ENCODE data around the gene CPEB1. TPM values are rescaled to one million over a fixed set of nuclear protein-coding genes. Genes with fewer than 3 reads are reported as not detected.

Gene CPEB1
- total and polyA plus RNA-seq, 2 of the 13 experiments (the other 11 are each of a cell fraction or from before 2014, with no cell fraction given), result 0.03 to 0.07 TPM

- TF ChIP-seq, protein P1, sequence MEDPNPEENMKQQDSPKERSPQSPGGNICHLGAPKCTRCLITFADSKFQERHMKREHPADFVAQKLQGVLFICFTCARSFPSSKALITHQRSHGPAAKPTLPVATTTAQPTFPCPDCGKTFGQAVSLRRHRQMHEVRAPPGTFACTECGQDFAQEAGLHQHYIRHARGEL (CRISPR knock-in tag; IDR thresholded peaks at IDR 0.05), result no peak
- TF ChIP-seq NFATC3 (CRISPR knock-in tag; IDR thresholded peaks at IDR 0.05), result peak; percentile 55; the same call in 1 of the 2 replicates
- no peak for TF ChIP-seq DDIT3 (CRISPR knock-in tag; IDR thresholded peaks at IDR 0.05)
- TF ChIP-seq KLF6 (CRISPR knock-in tag; IDR thresholded peaks at IDR 0.05), result peak; percentile 88; the same call in 1 of the 2 replicates
- no peak for TF ChIP-seq ZFX (CRISPR knock-in tag; IDR thresholded peaks at IDR 0.05; ENCODE audit: low read depth)
- no peak for TF ChIP-seq ATF7 (IDR thresholded peaks at IDR 0.05)
- no peak for TF ChIP-seq ATF7 (CRISPR knock-in tag; IDR thresholded peaks at IDR 0.05)
- peak; percentile 41; the same call in 1 of the 2 replicates for TF ChIP-seq NFKBIZ (CRISPR knock-in tag; IDR thresholded peaks at IDR 0.05)
- no peak for TF ChIP-seq HNF4G (IDR thresholded peaks at IDR 0.05; ENCODE audit: borderline replicate concordance, low read depth, low read length)
- TF ChIP-seq HNF4G (CRISPR knock-in tag; IDR thresholded peaks at IDR 0.05; ENCODE audit: borderline replicate concordance, low read depth), result no peak
- TF ChIP-seq ZC3H4 (CRISPR knock-in tag; IDR thresholded peaks at IDR 0.05; ENCODE audit: borderline replicate concordance), result no peak
- TF ChIP-seq, protein P2, sequence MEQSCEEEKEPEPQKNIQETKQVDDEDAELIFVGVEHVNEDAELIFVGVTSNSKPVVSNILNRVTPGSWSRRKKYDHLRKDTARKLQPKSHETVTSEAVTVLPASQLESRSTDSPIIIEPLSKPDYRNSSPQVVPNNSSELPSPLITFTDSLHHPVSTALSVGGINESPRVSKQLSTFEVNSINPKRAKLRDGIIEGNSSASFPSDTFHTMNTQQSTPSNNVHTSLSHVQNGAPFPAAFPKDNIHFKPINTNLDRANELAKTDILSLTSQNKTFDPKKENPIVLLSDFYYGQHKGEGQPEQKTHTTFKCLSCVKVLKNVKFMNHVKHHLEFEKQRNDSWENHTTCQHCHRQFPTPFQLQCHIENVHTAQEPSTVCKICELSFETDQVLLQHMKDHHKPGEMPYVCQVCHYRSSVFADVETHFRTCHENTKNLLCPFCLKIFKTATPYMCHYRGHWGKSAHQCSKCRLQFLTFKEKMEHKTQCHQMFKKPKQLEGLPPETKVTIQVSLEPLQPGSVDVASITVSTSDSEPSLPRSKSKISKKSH (CRISPR knock-in tag; IDR thresholded peaks at IDR 0.05; ENCODE audit: borderline replicate concordance), result no peak
- TF ChIP-seq ZSCAN30 (CRISPR knock-in tag; IDR thresholded peaks at IDR 0.05), result no peak
- TF ChIP-seq, protein P3, sequence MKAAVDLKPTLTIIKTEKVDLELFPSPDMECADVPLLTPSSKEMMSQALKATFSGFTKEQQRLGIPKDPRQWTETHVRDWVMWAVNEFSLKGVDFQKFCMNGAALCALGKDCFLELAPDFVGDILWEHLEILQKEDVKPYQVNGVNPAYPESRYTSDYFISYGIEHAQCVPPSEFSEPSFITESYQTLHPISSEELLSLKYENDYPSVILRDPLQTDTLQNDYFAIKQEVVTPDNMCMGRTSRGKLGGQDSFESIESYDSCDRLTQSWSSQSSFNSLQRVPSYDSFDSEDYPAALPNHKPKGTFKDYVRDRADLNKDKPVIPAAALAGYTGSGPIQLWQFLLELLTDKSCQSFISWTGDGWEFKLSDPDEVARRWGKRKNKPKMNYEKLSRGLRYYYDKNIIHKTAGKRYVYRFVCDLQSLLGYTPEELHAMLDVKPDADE (CRISPR knock-in tag; IDR thresholded peaks at IDR 0.05), result peak; percentile 70; the same call in 1 of the 2 replicates
- no peak for TF ChIP-seq CBFB (CRISPR knock-in tag; IDR thresholded peaks at IDR 0.05)
- TF ChIP-seq SOX5 (CRISPR knock-in tag; IDR thresholded peaks at IDR 0.05; ENCODE audit: borderline replicate concordance), result peak; percentile 36; the same call in 1 of the 2 replicates
- TF ChIP-seq FOSL1 (CRISPR knock-in tag; IDR thresholded peaks at IDR 0.05; ENCODE audit: borderline replicate concordance), result peak; percentile 34; the same call in 1 of the 2 replicates
- TF ChIP-seq RBAK (CRISPR knock-in tag; IDR thresholded peaks at IDR 0.05), result no peak
- no peak for TF ChIP-seq ZNF564 (CRISPR knock-in tag; IDR thresholded peaks at IDR 0.05)
- TF ChIP-seq ZNF563 (CRISPR knock-in tag; IDR thresholded peaks at IDR 0.05), result peak; percentile 77; the same call in 1 of the 2 replicates
- no peak for TF ChIP-seq ZNF33B (CRISPR knock-in tag; IDR thresholded peaks at IDR 0.05)
- TF ChIP-seq MTF1 (CRISPR knock-in tag; IDR thresholded peaks at IDR 0.05), result peak; percentile 59; the same call in 1 of the 2 replicates
- TF ChIP-seq FOXO1 (CRISPR knock-in tag; IDR thresholded peaks at IDR 0.05), result no peak
- no peak for TF ChIP-seq MTA1 (CRISPR knock-in tag; IDR thresholded peaks at IDR 0.05; ENCODE audit: borderline replicate concordance)
- no peak for TF ChIP-seq GZF1 (CRISPR knock-in tag; IDR thresholded peaks at IDR 0.05)
- TF ChIP-seq KDM5B (CRISPR knock-in tag; IDR thresholded peaks at IDR 0.05; ENCODE audit: borderline replicate concordance), result peak; percentile 73; the same call in 1 of the 2 replicates
- no peak for TF ChIP-seq ZNF350 (CRISPR knock-in tag; IDR thresholded peaks at IDR 0.05; ENCODE audit: borderline replicate concordance, low read depth)
- TF ChIP-seq, protein P4, sequence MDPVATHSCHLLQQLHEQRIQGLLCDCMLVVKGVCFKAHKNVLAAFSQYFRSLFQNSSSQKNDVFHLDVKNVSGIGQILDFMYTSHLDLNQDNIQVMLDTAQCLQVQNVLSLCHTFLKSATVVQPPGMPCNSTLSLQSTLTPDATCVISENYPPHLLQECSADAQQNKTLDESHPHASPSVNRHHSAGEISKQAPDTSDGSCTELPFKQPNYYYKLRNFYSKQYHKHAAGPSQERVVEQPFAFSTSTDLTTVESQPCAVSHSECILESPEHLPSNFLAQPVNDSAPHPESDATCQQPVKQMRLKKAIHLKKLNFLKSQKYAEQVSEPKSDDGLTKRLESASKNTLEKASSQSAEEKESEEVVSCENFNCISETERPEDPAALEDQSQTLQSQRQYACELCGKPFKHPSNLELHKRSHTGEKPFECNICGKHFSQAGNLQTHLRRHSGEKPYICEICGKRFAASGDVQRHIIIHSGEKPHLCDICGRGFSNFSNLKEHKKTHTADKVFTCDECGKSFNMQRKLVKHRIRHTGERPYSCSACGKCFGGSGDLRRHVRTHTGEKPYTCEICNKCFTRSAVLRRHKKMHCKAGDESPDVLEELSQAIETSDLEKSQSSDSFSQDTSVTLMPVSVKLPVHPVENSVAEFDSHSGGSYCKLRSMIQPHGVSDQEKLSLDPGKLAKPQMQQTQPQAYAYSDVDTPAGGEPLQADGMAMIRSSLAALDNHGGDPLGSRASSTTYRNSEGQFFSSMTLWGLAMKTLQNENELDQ (CRISPR knock-in tag; IDR thresholded peaks at IDR 0.05; ENCODE audit: borderline replicate concordance), result peak; percentile 81; the same call in 1 of the 2 replicates
Measured at GRCh38 chr15:82663186-82663600, 16.0 kb upstream of the CPEB1 start (continued).

All from HepG2 (cell line).